CD4-positive, alpha-beta T cell treated with Interleukin-1 beta for 1 hour (primary cell): Measurements from ENCODE around the gene KCNH1.
"Not testable (repeated sequence)": the region's sequence is repeated elsewhere in the genome, so short reads cannot be mapped to it uniquely, and the experiment has no call there.

ENCODE experiments used
- DNase-seq, 2 donors: peaks; one replicate each; pipeline ENCODE4 v3.0.0-alpha.2; 2020 to 2022

KCNH1 gene

DNA sequence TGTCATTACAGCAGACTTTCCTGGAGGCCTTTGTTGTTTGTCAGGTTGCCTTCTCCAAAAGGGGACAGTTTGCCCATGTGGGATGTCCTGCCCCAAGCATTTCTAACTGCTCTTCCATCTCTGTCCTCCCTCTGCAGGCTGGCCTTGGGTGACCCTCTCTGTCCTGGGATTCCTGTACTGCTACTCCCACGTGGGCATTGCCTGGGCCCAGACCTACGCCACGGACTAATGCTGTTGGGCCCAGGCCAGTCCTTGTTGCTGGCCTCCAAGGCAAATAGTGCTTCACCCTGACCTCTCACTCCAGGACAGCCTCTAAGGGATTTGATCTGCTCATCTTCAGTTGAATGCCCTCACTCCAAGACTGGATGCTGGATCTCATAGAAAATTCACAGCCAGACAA is 459.8 kb downstream of the KCNH1 start:
- no peak for DNase-seq

DNA sequence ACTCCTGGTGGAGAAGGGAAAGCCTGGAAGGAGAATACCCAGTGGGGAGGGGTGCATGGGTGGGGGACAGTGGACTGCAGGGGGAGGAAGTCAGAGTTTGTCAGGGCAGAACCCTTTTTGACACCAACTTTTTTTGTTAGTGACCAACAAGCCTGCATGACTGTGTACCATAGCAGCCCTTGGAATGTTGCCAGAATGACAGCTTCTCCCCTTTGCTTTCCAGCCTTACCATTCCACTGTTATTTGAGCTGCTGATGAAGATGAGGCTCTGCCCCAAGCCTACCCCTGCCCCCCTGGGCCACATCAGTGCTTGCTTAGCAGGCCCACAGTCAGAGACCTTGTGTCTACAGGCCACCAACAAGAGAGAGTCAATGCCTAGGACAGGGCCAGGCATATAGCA is 464.0 kb downstream of the KCNH1 start:
- no peak for DNase-seq

- DNase-seq: no peak
Measured at GRCh38 chr1:210663730-210664573, 470.0 kb downstream of the KCNH1 start.

GRCh38 chr1:210662291-210663050 is 471.5 kb downstream of the KCNH1 start:
- DNase-seq: no peak

GRCh38 chr1:210661520-210661919 is 472.4 kb downstream of the KCNH1 start:
- DNase-seq: not testable (repeated sequence)

GRCh38 chr1:210657806-210658205 is 476.1 kb downstream of the KCNH1 start:
- DNase-seq: no peak

DNA sequence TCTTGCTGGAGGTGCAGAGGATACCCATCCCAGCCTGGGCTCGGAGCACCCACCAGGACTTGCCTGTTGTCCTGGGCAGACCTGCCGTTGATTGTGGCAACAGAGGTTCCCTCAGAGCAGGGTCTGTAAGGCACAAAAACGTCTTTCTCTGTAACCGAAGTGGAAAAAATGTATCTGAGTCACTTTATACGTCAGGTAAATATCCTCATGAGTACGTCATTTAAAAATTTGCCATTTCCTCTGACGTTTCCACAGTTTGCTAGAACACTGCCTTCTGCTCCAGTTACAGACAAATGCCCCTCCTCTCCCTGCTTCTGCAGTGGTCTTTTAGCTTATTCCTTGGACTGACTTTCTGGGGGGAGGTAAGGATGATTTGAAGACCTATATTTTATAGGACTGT is 478.4 kb downstream of the KCNH1 start:
- DNase-seq: no peak

DNA sequence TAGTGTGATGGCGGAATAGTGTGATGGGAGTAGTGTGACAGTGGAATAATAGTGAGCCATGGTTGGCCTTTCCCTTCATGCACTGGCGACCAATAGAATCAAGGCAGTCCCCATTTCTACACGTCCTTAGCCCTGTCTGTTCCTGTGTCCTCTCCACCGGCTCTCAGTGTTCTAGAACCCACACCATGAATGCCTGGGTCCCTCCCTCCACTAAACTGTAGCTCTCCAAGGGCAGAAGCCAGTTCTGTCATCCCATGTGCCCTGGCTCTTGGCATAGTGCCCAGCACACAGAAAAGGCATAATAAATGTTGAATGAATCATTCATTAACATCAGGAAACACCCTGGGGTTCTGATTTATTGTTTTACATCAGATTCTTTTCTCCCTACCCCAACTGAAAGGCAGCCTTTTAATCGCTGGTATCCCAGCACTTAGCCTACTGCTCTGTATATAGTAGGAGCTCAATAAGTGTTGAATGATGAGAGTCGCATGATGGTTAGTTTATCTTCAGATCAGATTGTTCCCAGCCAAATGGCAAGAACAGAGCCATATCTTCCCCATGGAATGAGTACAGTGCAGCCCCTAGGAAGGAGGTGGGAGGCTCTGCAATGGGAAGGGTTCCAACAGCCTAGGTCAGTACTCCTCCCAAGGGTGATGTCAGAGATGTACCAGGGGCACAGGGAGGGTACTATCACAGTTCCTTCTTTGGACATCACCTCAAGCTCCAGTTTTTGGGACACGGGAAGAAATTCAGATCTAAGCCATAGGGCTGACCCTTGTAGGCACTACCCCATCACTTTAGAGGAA is 479.6 kb downstream of the KCNH1 start:
- no peak for DNase-seq

GRCh38 chr1:210653771-210654170 is 480.2 kb downstream of the KCNH1 start:
- no peak for DNase-seq

DNA sequence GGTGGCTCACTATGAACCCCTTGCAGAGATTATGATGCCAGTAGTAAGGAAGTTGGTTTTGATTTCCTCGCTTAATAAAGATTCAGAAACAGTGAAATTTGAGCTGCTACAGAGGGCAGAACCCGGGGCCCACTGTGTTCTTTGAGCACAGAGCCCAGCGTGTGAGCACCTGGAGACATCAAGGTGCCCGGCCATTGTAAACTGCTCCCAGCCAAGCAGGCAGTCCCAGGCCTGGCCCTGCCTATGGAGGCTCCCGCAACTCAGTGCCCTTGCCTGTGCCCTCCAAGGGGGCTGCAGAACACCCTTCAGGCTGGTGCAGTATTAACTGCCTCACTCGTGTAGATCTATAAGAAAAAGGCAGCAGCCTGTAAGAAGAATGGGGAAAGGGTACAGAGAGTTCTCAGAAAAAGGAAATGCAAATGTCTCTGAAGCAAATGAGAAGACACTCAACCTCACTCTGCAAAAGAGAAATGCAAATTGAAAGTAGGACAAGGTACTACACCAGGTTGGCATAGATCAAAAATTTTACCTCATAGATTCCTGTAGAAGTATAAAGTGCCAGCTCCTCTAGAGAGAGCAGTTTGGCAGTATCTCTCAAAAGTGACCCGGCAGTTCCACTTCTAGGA is 481.5 kb downstream of the KCNH1 start:
- no peak for DNase-seq

- no peak for DNase-seq
Measured at GRCh38 chr1:210650403-210650802, 483.5 kb downstream of the KCNH1 start.

DNA sequence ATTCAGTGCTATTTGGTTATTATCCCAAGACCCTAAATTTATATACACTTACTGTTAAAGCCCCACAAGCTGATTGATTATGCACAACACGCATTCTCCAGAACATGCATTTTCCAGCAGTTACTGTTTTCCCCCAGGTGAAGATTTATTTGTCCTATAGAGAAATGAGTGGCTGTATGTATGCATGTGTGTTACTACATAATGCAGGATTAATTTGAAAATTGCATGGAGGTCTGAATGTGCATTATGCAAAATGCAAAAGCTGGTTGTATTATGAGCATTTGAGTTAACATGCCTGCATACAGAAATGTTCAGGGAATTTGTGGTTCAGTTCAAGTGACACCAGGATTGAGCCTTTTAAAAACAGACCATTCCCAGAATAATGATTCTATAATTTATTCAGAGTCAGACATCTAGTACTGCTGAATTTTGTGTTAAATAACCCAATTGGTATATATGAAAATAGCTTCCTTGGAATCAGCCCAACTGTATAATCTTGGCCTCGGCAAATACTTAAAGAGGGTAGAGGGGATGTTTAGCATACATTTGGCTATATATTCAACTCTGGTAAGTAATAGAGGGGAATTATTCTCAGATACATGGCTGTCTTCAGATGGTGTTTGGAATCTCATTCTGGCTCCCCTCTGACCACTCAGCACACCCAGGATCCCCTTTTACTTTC is 485.2 kb downstream of the KCNH1 start:
- no peak for DNase-seq

DNA sequence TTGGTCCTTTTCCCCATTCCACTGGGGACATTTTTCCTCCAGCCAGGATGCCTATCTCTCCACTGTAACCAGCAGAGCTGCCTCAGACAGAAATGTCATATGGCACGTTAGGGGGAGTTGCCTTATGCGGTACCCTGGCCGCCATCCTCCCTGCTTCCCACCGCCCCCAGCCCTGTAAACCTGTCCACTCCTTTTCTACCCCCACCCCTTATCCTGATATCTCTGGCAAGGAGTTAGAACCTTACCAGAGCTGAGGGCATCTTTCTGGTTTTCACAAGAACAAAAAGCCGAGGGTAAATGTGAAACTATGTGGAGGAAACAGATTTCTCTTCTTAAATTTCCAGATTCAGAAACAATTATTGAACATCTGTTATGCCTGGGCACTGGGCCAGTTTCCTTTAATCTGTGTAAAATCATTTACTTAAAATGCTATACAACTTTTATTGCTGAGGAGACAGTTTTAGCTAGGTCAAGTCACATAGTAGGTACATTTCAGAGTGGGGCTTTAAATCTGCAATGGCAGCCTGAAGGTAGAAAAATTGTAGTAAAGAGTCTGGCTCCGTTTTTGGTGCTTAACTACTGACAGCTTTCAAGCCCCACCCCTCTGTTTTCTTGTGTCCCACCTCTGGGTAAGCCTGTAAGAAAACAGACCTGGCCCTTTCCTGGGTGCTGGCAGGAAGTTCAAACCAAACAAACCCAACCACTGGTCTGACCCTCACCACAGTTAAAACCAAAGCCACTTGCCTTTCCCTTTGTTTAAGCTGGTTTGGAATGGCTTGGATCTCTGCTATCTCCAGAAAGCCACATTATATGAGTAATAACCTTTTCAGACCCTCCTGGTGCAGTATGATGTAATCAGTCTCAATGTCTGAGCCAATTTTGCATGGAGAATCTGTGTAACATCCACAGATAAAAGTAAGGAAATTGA is 486.3 kb downstream of the KCNH1 start:
- DNase-seq: no peak

GRCh38 chr1:210646258-210646616 is 487.7 kb downstream of the KCNH1 start:
- DNase-seq: no peak

DNA sequence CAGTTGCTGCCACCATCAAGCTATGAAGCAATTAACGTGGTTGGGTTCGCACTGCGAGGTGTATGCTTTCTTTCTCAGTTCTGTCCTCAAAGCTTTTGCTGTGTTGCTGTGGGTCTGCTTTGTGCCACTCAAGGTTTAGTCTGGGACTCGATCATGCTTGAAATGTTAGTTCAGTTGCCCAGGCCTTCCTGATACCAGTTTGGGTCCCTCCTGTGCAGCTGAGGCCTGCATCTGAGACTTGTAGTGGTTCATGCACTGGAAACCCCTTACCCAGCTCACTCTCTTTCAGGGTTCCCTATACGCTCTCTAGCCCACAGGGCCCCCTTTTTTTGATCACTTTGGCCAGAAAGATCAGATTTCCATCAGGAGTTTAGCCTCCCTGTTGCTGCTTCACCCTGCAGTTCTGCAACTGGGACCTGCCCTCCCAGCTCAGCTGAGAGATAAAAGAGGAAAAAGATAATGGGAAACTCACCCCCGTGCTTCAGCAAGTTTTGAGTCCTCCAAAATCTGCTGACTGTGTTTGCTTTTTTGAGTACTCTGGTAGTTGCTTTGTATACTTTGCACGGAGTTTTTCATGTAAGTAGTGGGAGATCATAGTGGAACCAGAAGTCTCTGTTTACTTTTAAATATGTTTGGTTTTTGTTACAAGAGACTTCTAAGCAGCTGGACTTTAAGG is 488.2 kb downstream of the KCNH1 start:
- DNase-seq: no peak

GRCh38 chr1:210641582-210641981 is 492.4 kb downstream of the KCNH1 start:
- no peak for DNase-seq

DNA sequence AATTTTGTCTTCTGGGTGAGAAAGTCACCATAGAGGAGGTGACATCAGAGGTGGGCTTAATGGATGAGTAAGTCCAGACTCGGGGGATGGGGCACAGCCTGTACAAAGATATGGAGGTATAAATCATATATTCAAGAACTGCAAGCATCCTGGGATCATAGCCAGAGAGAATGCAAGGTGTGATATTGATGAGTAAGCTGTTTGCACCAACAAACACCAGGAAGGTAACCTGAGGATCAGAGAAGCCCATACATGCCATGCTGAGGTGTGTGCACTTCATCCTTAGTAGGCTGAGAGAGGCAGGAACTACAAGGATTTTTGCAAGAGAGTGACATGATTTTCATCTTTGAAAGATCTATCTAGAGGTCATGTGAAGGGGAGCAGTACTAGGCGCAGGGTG is 498.8 kb downstream of the KCNH1 start:
- no peak for DNase-seq

- DNase-seq: no peak
Measured at GRCh38 chr1:210633636-210634035, 500.3 kb downstream of the KCNH1 start.

DNA sequence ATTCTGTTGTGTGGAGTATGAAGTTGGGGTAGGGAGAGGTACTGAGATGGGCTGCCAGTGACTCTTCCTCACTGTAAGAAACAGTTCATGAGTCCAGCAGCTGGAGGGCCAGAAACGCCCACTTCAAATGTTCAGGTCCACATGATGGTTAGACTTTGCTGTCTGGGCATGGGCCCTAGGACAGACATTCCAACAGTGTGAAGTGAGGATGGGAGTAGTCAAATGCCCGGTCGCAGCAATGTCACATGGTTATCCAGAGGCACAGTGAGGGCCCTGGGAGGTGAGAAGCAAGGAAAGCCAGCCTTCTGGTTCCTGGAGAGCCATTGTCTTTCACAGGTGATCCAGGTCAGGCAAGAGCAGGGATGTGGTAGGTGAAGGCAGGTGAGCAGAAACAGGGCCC is 500.8 kb downstream of the KCNH1 start:
- DNase-seq: no peak

GRCh38 chr1:210631399-210631798 is 502.5 kb downstream of the KCNH1 start:
- no peak for DNase-seq

DNA sequence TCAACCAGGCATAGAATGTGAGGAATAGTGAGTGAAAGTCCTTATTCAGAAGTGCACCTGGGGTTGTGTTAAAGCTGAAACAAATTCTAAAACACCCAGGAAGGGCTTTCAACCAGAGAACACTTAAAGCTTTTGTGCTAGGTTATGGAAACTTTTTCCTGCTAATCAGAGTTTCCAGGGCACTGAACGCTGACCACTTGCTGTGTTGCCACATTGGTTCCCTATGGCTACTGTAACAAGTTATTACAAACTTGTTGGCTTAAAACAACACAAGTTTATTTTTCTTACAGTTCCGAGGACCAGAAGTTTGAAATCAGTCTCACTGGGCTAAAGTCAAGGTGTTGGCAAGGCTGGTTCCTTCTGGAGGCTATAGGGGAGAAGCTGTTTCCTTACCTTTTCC is 504.7 kb downstream of the KCNH1 start:
- DNase-seq: no peak
